NCI-H510A (cell line): ENCODE measurements around the gene DCDC2.
"Not testable (repeated sequence)": the region's sequence is repeated elsewhere in the genome, so short reads cannot be mapped to it uniquely, and the experiment has no call there.

Experiments used
- DNase-seq: peaks from one replicate; lab custom pipeline; 2025; lab: John Stamatoyannopoulos, UW

Gene DCDC2

DNA sequence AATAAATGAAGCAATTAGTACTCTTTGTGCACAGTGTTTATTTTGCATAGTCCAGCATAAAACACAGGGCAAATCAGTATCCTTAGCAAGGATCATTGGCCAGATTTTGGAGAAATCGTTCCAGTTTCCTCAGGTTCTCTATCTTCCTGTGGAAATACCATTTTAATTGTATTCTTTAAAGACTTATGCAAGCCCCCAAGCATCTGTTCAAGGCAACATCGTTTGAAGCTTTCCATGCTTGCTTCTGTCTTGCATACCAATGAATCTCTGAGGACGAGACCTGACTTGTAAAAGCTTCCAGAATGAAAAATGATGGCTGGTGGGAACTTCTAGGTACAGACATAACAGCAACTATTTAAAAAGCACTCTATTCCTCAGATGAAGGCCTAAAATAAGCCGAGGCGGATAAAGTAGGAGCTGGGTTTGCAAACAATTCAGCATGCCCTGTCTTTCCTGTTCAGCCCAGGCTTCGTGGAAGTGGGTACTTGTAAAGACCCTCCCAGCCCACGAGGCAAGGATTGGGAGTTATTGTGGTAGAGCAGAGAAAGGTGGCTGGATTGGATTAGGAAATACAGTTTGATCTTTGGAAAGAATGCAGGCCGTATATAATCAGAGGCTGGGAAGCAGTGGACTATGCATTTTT lies 210.2 kb downstream of the DCDC2 start:
- no peak for DNase-seq

GRCh38 chr6:24146871-24147270 lies 211.0 kb downstream of the DCDC2 start:
- no peak for DNase-seq

- DNase-seq: no peak
Measured at GRCh38 chr6:24145690-24146131, 212.1 kb downstream of the DCDC2 start.

DNA sequence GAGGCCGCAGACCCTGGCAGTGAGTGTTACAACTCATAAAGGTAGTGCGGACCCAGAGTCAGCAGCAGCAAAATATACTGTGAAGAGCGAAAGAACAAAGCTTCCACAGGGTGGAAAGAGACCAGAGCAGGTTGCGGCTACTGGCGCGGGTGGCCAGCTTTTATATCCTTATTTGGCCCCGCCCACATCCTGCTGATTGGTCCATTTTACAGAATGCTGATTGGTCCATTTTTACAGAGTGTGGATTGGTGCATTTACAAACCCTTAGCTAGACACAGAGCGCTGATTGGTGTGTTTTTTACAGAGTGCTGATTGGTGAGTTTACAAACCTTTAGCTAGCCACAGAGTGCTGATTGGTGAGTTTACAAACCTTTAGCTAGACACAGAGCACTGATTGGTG lies 215.1 kb downstream of the DCDC2 start:
- not testable (repeated sequence) for DNase-seq

DNA sequence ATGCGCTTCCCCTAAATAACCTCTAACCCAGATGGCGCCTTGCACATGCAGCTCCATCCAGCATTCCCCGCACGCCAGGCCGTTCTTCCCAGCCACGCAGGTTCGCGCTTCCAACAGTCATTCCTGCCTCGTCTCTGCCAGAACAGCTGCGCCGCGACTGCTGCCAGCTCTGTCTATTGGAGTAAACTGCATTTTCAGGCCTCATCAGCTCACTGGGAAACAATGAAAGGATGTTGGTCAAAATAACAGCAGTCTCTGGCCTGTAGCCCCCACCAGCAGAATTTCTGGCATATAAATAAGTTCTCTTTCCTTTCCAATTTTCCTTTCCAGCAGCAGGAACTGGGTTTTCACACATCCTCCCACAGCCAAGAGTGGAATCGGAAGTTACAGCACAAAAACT lies 217.3 kb downstream of the DCDC2 start:
- no peak for DNase-seq

DNA sequence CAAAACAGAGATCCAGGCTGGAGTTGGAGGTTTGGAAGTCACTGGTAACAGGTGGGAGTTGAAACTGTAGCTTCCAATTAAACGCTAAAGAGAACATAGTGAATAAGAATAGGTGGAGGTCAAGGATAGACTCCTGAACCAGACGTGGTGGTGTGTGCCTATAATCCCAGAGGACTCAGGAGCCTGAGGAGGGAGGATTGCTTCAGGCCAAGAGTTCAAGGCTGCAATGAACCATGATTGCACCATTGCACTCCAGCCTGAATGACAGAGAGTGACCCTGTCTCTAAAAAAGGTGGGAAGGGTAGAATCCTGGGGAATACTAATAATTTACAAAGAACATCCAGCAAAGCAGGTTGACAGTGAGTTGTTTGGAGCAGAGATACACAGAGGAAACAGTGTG lies 218.2 kb downstream of the DCDC2 start:
- DNase-seq: no peak

- DNase-seq: no peak
Measured at GRCh38 chr6:24139080-24139479, 218.8 kb downstream of the DCDC2 start.

- DNase-seq: no peak
Measured at GRCh38 chr6:24131751-24132150, 226.1 kb downstream of the DCDC2 start.

DNA sequence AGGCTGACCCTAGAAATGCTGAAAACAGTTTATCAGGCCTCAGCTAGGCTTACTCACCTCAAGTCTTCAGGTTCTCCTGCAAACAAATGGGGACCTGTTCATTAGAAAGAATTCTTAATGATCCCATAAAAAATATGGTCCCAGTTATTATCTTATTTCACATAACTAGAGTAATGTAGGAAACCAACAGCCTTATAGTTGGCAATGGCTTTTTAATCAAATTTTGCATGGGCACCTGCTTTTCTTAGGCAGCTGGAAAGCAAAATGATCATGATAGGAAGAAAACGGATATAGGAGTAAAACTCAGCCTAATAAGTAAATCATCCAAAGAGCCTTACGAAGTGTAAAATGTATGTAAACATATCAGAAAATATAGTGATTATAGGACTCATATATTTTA lies 230.5 kb downstream of the DCDC2 start:
- no peak for DNase-seq

- DNase-seq: no peak
Measured at GRCh38 chr6:24126586-24127192, 231.2 kb downstream of the DCDC2 start.

DNA sequence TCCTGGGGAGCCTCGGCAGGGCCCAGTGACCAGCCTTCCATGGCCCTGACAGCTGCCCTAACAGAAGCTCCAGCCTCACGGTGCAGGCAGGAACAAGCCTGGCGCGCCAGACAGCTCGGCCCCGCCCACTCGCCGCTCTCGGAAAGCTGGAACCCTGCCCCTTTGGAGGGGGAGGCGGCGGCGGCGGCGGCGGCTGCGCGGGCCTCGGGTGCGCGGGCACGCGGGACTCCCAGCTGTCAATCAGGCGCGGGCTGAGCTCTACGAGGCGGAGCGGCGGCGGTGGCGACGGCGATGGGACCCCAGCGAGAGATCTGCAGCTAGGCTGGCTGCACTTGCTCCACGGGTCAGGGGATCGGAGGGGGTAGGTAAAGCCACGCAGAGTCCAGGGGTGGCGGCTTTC lies 231.9 kb downstream of the DCDC2 start, which contains the start of gene NRSN1:
Gene NRSN1 (plus strand): TSS at position 236 of the 400 bp plus-strand sequence. CDS start 8,113 bp downstream, outside the sequence.
- DNase-seq: peak; percentile 41

GRCh38 chr6:24122139-24122538 lies 235.7 kb downstream of the DCDC2 start:
- DNase-seq: no peak
